GM13977 (cell line): Measurements from ENCODE around the gene NUMA1.

ENCODE experiments used
- DNase-seq: peaks from one replicate; pipeline ENCODE4 v3.0.0; 2012; ENCODE audit warnings: low spot score
- in situ Hi-C: fragments of 300-500 bp; cut with MboI; formaldehyde crosslinking; loops from one replicate; pipeline ENCODE4 v1.12.0; 2022; ENCODE audit warnings: low sequenced_read_pairs, low pct_unique_long_range_greater_than_20kb, mixed read lengths, inconsistent platforms; ENCODE audit not compliant: unreplicated experiment
- TF ChIP-seq, protein P1 (sequence below): IDR thresholded peaks from 2 replicates; pipeline ENCODE4 v1.5.1; 2012; ENCODE audit warnings: mild to moderate bottlenecking, control low read depth; ENCODE audit not compliant: insufficient read depth; ENCODE audit errors: extremely low read depth, missing control alignments

NUMA1 gene

DNA sequence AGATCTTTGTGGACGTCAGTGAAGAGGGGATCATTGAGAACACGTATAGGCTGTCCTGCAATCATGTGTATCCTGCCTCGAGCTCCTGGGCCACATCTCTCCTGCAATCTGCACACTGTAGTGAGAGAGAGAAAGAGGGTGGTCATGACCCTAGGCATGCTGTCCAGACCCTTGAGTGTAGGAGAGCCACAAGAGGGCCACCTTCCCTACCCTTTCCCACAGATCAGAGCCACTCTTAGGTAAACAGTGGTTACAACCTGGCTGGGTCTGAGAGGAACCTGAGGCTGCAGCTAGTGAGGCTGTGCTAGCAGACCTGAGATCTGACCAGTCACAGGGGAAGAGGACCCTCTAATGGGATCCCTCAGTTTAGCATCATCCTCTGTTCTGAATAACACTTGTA is 85.6 kb downstream of the NUMA1 start:
- TF ChIP-seq, protein P1, sequence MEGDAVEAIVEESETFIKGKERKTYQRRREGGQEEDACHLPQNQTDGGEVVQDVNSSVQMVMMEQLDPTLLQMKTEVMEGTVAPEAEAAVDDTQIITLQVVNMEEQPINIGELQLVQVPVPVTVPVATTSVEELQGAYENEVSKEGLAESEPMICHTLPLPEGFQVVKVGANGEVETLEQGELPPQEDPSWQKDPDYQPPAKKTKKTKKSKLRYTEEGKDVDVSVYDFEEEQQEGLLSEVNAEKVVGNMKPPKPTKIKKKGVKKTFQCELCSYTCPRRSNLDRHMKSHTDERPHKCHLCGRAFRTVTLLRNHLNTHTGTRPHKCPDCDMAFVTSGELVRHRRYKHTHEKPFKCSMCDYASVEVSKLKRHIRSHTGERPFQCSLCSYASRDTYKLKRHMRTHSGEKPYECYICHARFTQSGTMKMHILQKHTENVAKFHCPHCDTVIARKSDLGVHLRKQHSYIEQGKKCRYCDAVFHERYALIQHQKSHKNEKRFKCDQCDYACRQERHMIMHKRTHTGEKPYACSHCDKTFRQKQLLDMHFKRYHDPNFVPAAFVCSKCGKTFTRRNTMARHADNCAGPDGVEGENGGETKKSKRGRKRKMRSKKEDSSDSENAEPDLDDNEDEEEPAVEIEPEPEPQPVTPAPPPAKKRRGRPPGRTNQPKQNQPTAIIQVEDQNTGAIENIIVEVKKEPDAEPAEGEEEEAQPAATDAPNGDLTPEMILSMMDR: no peak
- no peak for DNase-seq
- in situ Hi-C loops: no loop called here

DNA sequence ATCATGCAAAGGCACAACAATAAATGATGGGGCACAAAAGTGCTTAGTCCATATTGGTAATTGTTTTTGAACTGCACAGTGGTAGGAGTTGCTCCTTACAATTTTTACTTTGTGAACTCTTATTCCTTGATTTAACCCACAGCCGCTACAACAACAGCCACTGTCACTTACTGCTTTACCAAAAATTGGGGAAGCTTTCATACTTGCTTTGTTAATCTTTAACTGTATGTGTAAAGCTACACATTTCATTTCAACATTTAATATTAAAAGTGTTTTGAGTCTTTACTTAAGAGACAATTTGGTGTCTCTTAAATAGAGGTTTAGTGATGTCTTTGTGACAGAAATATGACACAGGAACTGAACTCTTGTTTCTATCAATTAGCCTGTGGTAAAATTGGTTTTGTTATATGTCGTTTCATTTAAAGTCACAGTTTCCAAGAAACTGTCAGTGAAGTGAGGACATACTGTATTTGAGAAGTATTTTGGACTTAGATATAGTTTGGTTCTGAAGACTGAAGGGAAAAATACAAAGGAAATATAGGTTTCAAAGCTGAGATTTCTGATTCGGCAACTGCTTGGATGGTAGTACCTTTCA is 88.1 kb downstream of the NUMA1 start:
- no peak for DNase-seq
- TF ChIP-seq, protein P1: no peak
- in situ Hi-C loops: no loop called here

DNA sequence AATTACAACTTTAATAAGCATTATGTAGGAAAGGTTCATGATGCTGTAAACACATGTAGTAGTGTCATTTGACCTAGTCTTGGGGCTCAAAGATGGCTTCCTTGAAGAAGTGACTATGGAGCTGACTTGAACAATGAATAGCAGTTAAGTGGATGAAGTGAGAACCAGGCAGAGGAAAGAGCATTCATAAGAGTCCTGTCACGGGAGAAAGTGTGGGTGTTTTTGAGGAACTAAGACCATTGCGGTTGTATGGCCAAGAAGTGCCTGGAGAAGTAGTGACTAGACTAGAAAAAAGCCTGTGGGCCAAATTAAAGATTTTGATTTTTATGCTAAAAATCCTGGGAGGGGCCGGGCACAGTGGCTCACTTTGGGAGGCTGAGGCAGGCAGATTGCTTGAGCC is 88.8 kb downstream of the NUMA1 start:
- no peak for DNase-seq
- TF ChIP-seq, protein P1: no peak
- in situ Hi-C loops: no loop called here

DNA sequence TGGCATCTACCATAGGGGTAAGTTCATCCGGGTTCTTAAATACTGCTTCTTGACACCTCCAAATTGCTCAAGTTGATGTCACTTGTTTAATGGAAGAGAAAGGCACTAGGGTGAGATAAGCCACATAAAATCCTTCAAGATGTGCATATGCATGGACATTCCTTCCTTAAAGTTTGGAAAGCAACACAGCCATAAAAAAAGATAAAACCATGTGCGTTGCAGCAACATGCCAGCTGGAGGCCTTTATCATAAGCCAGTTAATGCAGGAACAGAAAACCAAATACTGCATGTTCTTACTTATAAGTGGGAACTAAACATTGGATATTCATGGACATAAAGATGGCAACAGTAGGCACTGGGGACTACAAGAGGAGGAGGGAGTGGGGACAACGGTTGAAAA is 89.6 kb downstream of the NUMA1 start:
- DNase-seq: no peak
- TF ChIP-seq, protein P1: no peak
- in situ Hi-C loops: no loop called here

DNA sequence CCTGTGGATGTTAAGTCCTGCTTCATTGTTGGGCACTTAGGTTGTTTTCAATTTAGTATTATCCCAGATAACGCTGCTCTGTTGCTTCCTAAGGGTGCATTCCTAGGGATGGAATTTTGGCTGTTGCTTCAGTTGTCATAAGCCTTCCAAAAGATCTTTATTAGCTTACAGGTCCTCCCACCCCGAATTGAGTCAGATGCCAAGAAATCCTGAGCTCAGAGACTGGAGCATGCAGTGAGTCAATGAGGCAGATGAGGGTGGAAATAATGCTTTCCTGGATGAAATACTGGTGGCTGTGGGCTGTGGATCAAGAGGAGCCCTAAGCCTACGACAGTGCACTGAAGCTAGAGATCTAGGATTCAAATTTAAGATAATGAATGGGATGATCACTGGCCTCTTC is 92.3 kb downstream of the NUMA1 start:
- TF ChIP-seq, protein P1: no peak
- DNase-seq: no peak
- in situ Hi-C loops: no loop called here

DNA sequence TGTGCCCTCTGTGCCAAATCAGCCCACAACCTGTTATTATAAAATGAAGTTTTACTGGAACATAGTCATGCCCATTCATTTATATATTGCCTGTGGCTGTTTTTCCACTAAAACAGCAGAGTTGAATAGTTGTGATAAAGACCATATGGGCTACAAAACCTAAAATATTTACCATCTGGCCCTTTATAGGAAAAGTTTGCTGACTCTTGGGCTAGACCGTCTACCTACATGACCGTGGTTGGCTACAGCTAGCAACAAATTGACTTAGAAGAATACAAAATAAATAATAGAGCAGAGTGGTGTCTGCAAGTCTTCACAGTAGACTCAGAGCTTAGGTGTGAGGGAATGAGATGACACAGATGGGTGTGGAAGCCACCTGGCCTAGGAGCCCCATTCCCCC is 92.8 kb downstream of the NUMA1 start:
- DNase-seq: no peak
- in situ Hi-C loops: no loop called here
- TF ChIP-seq, protein P1: no peak

DNA sequence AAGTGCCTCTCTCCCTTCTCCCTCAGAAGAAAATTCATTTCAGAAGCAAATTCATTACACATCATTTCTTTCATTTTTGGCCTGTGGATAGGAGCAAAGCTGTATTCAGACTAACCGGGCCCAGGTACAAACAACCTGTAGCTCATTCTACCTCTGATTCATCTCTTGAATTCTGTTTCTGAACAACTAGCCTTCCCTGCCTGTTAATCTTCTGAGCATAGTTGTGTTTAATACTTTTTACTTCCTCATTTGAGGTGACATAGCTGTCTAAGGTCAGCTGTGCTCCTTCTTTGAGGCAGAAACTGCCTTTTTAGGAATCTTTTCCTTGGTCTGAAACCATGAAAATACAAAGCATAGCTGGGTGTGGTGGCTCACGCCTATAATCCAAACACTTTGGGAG is 94.2 kb downstream of the NUMA1 start:
- peak; percentile 17 for DNase-seq
- in situ Hi-C loops: no loop called here

More for the DNA sequence above, 94.2 kb downstream of the NUMA1 start:
- TF ChIP-seq, protein P1: no peak
